Measurements from ENCODE around the gene TM4SF18.

The TM4SF18 gene

DNA sequence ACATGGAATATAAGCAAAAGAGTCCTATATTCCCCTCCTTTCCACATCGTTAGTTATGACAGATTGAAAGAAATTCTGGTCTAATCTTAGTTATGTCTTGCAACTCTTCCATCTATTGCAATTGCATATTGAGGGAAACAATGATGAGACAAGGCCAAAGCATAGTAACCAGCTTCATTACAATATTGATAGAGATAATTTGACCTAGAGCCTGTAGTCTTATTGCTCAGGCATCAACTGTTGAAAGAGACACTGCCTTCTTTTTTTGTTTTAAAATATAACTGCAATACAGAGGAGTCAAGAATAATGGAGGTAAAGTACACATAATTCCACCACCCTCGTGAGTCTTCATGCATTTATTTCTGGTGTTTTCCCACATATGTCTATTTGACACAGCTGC is 2.0 kb downstream of the TM4SF18 start:
- in situ Hi-C loops (cut with HindIII; ENCODE audit: low sequenced_read_pairs), result no loop called here

DNA sequence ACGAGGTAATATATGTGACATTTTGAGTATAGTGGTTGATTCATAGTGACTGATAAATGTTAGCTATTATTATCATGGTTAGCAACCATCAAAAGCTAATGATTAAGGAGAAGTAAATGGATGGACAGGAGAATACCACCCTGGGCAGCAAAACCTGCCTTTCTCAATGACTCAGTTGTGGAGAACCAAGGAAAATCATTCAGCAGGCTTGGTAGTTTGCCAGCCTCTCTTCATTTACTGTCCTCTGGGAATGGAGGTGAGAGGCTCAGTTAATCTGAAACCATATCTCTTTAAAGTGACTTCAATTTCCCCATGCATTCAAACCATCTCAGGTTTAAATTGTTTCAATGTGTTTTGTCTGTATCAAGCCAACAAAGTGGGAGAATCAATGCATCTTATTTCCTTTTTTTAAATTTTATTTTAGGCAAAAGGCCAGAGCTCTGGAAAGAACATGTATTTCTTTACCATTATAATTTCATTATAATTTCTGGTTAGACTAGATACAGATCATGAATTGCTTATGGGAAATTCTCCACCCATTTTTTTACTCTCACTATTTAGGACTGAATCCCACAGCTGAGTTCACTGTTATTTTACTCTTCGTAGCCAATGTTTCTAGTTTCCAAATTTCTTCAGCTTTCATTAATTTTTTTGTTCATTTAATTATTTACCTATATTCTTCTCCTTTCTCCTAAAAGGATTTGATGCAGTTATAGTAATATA is 2.7 kb downstream of the TM4SF18 start:
- in situ Hi-C loops (cut with HindIII; ENCODE audit: low sequenced_read_pairs), result no loop called here

- in situ Hi-C loops (cut with HindIII; ENCODE audit: low sequenced_read_pairs), result no loop called here
Observed at GRCh38 chr3:149327156-149327555, 6.3 kb downstream of the TM4SF18 start.

DNA sequence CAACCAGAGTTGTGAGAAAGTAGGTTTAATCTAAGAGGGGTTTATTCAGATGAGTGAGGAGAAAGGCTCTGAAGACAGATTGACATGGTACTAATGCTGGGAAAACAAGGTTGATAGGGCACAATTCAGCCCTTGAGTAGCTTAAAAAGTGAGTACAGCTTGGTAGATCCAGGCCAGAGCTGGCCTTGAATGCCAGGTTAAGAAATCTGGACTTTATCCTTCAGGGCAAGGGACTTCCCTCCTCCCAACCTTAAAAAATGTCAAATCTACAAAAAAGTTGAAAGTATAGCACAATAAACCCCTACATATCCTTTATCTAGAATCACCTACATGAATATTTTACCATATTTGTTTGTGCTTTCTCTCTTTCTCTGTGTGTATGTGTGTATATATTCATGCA is 7.9 kb downstream of the TM4SF18 start:
- in situ Hi-C loops (cut with HindIII; ENCODE audit: low sequenced_read_pairs), result no loop called here

DNA sequence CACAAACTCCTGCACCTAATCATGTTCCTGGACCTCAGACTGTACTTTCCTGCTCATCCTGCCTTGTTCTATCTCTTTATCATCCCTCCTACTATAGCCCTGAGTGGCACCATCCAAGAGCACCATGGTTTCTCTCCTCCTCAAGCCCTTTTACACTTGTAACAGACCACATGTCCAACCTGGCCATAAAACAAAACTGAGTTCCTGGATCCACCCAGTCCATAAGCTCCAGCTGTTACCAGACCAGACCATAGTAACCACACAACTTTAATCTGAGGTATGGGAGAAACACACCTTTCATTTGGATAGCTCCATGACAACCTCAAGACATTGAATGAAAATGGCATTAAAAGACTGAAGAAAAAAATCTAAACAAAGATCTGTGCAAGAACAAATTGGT is 9.1 kb downstream of the TM4SF18 start:
- in situ Hi-C loops (cut with HindIII; ENCODE audit: low sequenced_read_pairs), result no loop called here

DNA sequence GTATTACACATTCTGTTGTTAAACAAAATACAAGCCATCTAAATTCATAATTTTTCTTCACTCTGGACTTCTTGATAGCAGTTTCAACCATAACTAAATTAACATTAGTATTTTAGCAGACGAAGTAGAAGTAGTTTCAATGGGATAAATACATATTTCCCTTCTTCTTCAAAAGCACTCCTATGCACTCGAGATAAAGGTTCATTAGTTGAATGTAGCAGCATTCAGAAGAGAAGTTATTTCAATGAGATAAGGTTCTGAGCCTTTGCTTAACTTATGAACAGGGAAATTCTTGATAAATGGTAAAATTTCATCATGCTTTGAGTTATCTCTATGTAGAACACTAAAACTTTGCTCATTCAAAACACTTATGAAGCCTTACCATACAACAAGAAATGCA is 11.8 kb downstream of the TM4SF18 start:
- in situ Hi-C loops (cut with HindIII; ENCODE audit: low sequenced_read_pairs), result no loop called here

DNA sequence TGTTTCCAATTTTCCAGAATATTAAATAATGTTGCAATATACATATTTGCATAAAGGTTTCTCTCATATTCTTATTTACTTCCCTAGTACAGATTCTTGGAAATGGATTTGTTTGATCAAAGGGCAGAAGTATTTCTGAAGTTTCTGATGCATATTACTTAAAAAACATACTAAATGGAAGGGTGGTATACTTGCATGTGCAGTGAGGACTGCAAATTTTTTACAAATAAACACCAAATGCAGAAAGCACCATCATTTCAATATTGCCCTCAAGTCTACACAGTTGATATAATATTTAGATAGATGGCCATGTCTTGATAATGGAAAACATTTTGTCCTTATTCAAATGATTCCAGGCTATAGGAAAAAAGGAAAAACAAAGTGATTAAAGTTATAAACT is 12.3 kb downstream of the TM4SF18 start:
- in situ Hi-C loops (cut with HindIII; ENCODE audit: low sequenced_read_pairs), result no loop called here

DNA sequence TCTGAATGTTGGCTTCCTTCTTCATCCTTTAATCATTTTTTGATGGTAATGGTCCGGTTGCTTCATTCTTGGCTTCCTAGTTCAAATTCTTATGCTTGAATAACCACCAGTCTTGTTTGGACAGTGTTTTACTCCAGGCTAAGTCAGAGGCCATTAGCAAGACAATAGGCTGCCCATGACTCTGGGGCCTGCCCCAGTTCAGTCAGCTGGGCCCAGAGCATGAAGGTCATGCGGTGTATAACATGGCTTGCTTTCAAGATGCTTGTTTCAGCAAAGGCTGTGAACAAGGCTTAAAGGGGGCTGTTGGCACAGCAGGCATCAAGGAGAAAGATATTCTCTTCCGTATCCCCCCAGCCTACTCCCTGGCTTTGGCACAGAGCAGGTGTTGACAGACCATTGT is 13.7 kb downstream of the TM4SF18 start:
- in situ Hi-C loops (cut with HindIII; ENCODE audit: low sequenced_read_pairs), result no loop called here

DNA sequence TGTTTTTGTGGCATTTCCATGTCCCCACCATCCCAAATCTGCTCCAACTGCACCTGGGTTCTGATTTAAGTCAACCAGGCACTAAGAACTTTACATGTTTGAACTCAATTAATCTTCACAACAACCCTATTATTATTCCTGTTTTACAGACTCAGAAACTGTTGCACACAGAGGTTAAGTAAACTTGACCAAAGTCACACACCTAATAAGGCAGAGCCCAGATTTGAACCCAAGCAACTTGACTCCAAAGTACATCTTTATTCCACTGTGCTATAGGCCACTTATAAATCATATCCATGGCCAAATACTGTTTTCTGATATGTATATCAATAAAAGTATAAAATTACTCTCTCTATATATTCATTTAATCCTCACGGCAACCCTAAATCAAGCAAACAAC is 16.4 kb downstream of the TM4SF18 start:
- in situ Hi-C loops (cut with HindIII; ENCODE audit: low sequenced_read_pairs), result no loop called here

DNA sequence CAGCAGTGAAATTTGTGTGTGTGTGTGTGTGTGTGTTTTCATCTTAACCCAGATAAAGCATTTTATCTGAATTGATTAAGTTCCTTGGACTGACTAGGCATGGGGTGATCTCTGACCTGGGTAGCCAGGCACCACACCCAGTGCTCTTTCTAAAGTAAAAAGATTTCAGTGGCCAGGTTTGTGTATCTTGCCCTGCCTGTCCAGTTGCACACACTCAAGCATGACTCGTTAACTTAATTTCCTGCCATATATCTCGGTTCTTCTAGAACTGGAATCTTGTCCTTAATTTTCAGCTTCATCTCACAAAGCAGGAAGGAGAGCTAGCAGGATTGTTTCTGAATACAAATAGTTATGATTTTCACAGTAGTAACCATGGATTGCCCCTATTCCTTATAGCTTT is 17.0 kb downstream of the TM4SF18 start:
- in situ Hi-C loops (cut with HindIII; ENCODE audit: low sequenced_read_pairs), result no loop called here

DNA sequence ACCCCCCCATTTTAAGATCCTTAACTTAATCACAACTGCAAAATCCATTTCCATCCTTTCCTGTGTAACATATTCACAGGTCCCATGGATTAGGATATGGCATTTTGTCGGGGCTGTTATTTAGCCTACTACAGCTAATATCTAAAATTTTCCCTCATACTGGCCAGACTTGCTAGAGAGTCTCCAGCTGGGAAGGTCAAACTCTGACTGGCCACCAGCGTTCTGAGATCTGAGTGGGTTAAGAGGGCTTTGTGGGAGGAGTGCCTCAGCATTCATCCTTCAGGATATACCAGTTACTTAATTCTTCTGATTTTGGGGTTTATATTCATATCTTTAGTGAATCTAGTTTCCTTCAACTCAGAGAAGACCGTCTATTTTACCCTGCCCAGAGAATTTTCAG is 17.7 kb downstream of the TM4SF18 start:
- in situ Hi-C loops (cut with HindIII; ENCODE audit: low sequenced_read_pairs), result no loop called here

GRCh38 chr3:149314807-149315578 is 18.4 kb downstream of the TM4SF18 start:
- in situ Hi-C loops (cut with HindIII; ENCODE audit: low sequenced_read_pairs), result no loop called here

GRCh38 chr3:149313542-149313941 is 19.9 kb downstream of the TM4SF18 start:
- in situ Hi-C loops (cut with HindIII; ENCODE audit: low sequenced_read_pairs), result no loop called here

GRCh38 chr3:149310796-149311534 is 22.5 kb downstream of the TM4SF18 start:
- in situ Hi-C loops (cut with HindIII; ENCODE audit: low sequenced_read_pairs), result no loop called here

DNA sequence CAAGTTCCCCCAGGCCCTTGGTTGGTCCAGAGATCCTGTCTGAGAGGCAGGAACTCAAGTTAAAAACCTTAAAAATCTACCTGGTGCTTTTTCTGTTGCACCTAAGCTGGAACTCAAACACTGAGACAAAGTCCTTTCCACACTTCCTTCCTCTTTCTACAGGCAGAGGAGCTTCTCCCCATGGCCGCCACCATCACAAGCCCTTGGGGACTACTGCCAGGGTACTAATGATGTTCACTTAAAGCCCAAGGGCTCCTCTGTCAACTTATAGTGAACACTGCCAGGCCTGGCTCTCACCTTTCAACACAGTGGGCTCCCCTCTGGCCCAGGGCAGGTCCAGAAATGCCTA is 26.0 kb downstream of the TM4SF18 start:
- in situ Hi-C loops (cut with HindIII; ENCODE audit: low sequenced_read_pairs), result no loop called here

DNA sequence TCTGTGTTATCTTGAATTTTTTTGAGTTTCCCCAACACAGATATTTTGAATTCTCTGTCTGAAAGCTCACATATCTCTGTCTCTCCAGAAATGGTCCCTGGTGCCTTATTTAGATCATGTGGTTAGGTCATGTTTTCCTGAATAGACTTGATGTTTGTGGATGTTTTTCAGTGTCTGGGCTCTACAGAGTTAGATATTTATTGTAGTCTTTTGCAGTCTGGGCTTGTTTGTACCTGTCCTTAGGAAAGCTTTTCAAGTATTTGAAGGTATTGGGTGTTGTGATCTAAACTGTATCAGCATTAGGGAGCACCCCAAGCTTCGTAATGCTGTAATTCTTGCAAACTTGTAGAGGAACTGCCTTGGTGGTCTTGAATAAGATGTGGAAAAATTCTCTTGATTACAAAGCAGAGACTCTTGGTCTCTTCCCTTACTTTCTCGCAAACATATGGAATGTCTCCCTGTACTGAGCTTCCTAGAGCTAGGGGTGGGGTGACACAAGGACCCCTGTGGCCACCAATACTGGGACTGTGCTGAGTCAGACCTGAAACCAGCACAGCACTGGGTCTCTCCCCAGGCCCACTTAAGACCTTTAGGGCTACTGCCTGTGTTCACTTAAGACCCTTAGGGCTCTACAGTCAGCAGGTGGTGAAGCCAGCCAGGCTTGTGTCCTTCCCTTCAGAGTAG is 26.5 kb downstream of the TM4SF18 start:
- in situ Hi-C loops (cut with HindIII; ENCODE audit: low sequenced_read_pairs), result no loop called here

DNA sequence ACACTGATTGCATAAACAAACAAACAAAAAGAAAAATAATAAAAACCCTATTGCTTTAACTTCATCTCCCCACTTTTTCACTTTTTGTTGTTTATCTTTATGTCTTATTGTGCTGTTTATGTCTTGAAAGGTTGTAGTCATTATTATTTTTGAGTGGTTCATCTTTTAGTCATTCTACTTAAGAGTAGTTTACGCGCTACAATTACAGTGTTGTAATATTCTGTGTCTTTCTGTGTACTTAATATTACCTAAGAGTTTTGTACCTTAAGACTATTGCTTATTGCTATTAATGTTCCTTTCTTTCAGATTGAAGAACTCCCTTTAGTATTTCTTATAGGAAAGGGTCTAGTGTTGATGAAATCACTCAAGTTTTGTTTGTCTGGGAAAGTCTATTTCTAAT is 28.1 kb downstream of the TM4SF18 start:
- in situ Hi-C loops (cut with HindIII; ENCODE audit: low sequenced_read_pairs), result no loop called here

- in situ Hi-C loops (cut with HindIII; ENCODE audit: low sequenced_read_pairs), result no loop called here
Observed at GRCh38 chr3:149299938-149300801, 33.3 kb downstream of the TM4SF18 start.

GRCh38 chr3:149296972-149297371 is 36.5 kb downstream of the TM4SF18 start:
- in situ Hi-C loops (cut with HindIII; ENCODE audit: low sequenced_read_pairs), result no loop called here

- in situ Hi-C loops (cut with HindIII; ENCODE audit: low sequenced_read_pairs), result no loop called here
Observed at GRCh38 chr3:149292666-149293065, 40.8 kb downstream of the TM4SF18 start.
